Naive thymus-derived CD4-positive, alpha-beta T cell (primary cell): ENCODE data around the gene ING1. TPM values are rescaled to one million over a fixed set of nuclear protein-coding genes. Genes with fewer than 3 reads are reported as not detected.

Experiments used
- ATAC-seq: fragments of 150-1000 bp; cut with Tn5 transposase; 2 replicates; pipeline ENCODE4 v1.10.0; 2021; ENCODE audit warnings: mild to moderate bottlenecking, moderate library complexity
- CTCF ChIA-PET: fragments of 350-600 bp; sonication (Branson Sonifier 250); formaldehyde crosslinking; loops from one replicate; lab custom pipeline; 2021; ENCODE audit warnings: antibody characterized with exemption; lab: Charles Lee
- POLR2A ChIA-PET: fragments of 350-600 bp; sonication (Branson Sonifier 250); formaldehyde crosslinking; loops from one replicate; lab custom pipeline; 2021; ENCODE audit warnings: antibody characterized with exemption, inconsistent platforms; lab: Charles Lee
- DNase-seq, 9 donors: peaks; one replicate each; pipeline versions ENCODE4 v3.0.0 to v3.0.0-alpha.2; 2020 to 2022; ENCODE audit warnings: mixed read lengths in 1 of 9
- H3K27ac ChIP-seq: one replicate; pipeline ENCODE4 v1.7.0; 2013; ENCODE audit warnings: mild to moderate bottlenecking, low read depth, low read length, moderate library complexity
- H3K27me3 ChIP-seq, 2 donors: one replicate each; pipeline ENCODE4 v1.7.0; 2013; ENCODE audit warnings: low read length in 2 of 2, mild to moderate bottlenecking in 2 of 2, moderate library complexity in 2 of 2; ENCODE audit not compliant: control insufficient read depth in 2 of 2, insufficient read depth in 2 of 2
- H3K36me3 ChIP-seq, 3 experiments: 1 replicate in 2 of 3; 2 replicates in 1 of 3; pipeline ENCODE4 v1.7.0; 2013; ENCODE audit warnings: low read length in 3 of 3, mild to moderate bottlenecking in 3 of 3, moderate library complexity in 1 of 3; ENCODE audit not compliant: insufficient read depth in 3 of 3, control insufficient read depth in 2 of 3
- H3K4me1 ChIP-seq, 2 donors: one replicate each; pipeline ENCODE4 v1.7.0; 2013; ENCODE audit warnings: low read length in 2 of 2, mild to moderate bottlenecking in 2 of 2, moderate library complexity in 1 of 2; ENCODE audit not compliant: control insufficient read depth in 2 of 2, insufficient read depth in 2 of 2
- H3K4me3 ChIP-seq: 2 replicates; pipeline ENCODE4 v1.7.0; 2013; ENCODE audit warnings: mild to moderate bottlenecking, low read length
- H3K9me3 ChIP-seq, 3 experiments: 1 replicate in 2 of 3; 2 replicates in 1 of 3; pipeline ENCODE4 v1.7.0; 2013; ENCODE audit warnings: low read length in 3 of 3; ENCODE audit not compliant: control insufficient read depth in 2 of 3
- H3K27ac Mint-ChIP-seq, 9 donors: one replicate each; pipeline ENCODE4 v1.8.0; 2020 to 2022; ENCODE audit warnings: mixed read lengths in 9 of 9, mild to moderate bottlenecking in 8 of 9, moderate library complexity in 5 of 9, inconsistent platforms in 2 of 9
- H3K27me3 Mint-ChIP-seq, 5 donors: one replicate each; pipeline ENCODE4 v1.8.0; 2021 to 2022; ENCODE audit warnings: mixed read lengths in 5 of 5, mild to moderate bottlenecking in 1 of 5
- H3K36me3 Mint-ChIP-seq, 5 donors: one replicate each; pipeline ENCODE4 v1.8.0; 2020 to 2022; ENCODE audit warnings: mixed read lengths in 5 of 5, mild to moderate bottlenecking in 3 of 5, inconsistent platforms in 1 of 5
- H3K4me1 Mint-ChIP-seq, 7 donors: one replicate each; pipeline ENCODE4 v1.8.0; 2020 to 2022; ENCODE audit warnings: mixed read lengths in 7 of 7, mild to moderate bottlenecking in 3 of 7, inconsistent platforms in 1 of 7
- H3K4me3 Mint-ChIP-seq, 10 donors: one replicate each; pipeline ENCODE4 v1.8.0; 2020 to 2022; ENCODE audit warnings: mild to moderate bottlenecking in 10 of 10, mixed read lengths in 10 of 10, moderate library complexity in 6 of 10, inconsistent platforms in 2 of 10
- H3K9me3 Mint-ChIP-seq, 11 donors: one replicate each; pipeline ENCODE4 v1.8.0; 2020 to 2022; ENCODE audit warnings: mixed read lengths in 11 of 11, mild to moderate bottlenecking in 4 of 11, inconsistent platforms in 1 of 11, moderate library complexity in 1 of 11
- intact Hi-C, 2 donors: fragments of 100-400 bp; cut with micrococcal nuclease; formaldehyde crosslinking; loops; one replicate each; pipeline ENCODE4 v1.15.1; 2023
- polyA plus RNA-seq, 2 donors: library from polyadenylated mRNA; unstranded; fragments of 300-500 nt; fragmentation: Illumina TruSeq; gene quantifications; one replicate each; pipeline ENCODE4 v1.2.3, GENCODE V29; 2021
- total RNA-seq, 6 experiments: library from RNA in 5 of 6; stranded (reverse) in 5 of 6; gene quantifications; 1 replicate in 5 of 6; 2 replicates in 1 of 6; pipeline ENCODE4 v1.2.3 and lab custom pipeline; 2021 to 2026

ING1 gene
- total and polyA plus RNA-seq, 7 experiments from 2014 or later: 9.1 to 33.8 (median 21.8) TPM

GRCh38 chr13:110726726-110727125, 13.2 kb downstream of the ING1 start:
- H3K9me3 Mint-ChIP-seq: no peaks in the 10 kb centered on the region
- H3K4me1 Mint-ChIP-seq: peaks cover 21 to 43% (median 35%) of the 10 kb centered on the region in 7 donors
- POLR2A ChIA-PET: no interaction called here
- peak in 7 of 9 donors; percentile 11 to 55 (median 19) for DNase-seq
- Histone ChIP-seq H3K27ac (peak overlapping the region; percentile 44), H3K9me3 (no peaks in the 10 kb centered on the region), H3K4me1 (peaks cover 0 to 17% of the 10 kb centered on the region in 2 donors), H3K36me3 (no peaks in the 10 kb centered on the region), H3K27me3 (no peaks in the 10 kb centered on the region), H3K4me3 (no peak overlapping the region)
- H3K27me3 Mint-ChIP-seq: no peaks in the 10 kb centered on the region
- intact Hi-C loops: loop anchor here (1.0 kb wide), 1 partner anchor 11 kb away; no protein-coding TSS in a partner anchor
- peaks cover 0 to 2% (median 0%) of the 10 kb centered on the region in 5 donors for H3K36me3 Mint-ChIP-seq
- H3K27ac Mint-ChIP-seq: peak overlapping the region; percentile 5 to 93 (median 81)
- peak overlapping the region; percentile 14 to 72 (median 56) for H3K4me3 Mint-ChIP-seq
- CTCF ChIA-PET: no interaction called here
- peak; percentile 86 for ATAC-seq

DNA sequence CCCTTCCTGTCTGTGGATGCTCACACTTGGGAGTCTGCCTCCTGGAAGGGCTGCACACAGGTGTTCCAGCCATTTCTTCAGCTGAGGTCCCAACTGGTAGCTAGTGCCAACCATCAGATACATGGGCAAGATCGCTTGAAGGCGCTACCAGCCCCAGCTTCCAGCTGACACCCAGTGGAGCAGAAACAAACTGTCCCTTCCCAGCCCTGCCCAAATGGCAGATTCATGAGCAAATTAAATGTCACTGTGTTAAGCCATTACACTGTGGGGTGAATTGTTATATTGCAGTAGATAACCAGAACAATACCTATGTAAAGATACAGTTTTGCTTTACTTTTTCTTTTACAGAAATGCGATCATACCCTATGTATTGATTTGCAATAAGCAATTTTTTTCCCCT, 17.6 kb downstream of the ING1 start:
- Mint-ChIP-seq H3K36me3 (peaks cover 0 to 4% (median 2%) of the 10 kb centered on the region in 5 donors), H3K27me3 (no peaks in the 10 kb centered on the region), H3K9me3 (peaks cover 0 to 1% (median 0%) of the 10 kb centered on the region in 11 donors), H3K4me1 (peaks cover 14 to 29% (median 18%) of the 10 kb centered on the region in 7 donors), H3K27ac (peak overlapping the region in 1 of 9 donors; percentile 13), H3K4me3 (no peak overlapping the region)
- CTCF ChIA-PET: no interaction called here
- Histone ChIP-seq H3K4me3 (no peak overlapping the region), H3K27ac (no peak overlapping the region), H3K36me3 (no peaks in the 10 kb centered on the region), H3K4me1 (peaks cover 0 to 9% of the 10 kb centered on the region in 2 donors), H3K9me3 (no peaks in the 10 kb centered on the region), H3K27me3 (no peaks in the 10 kb centered on the region)
- ATAC-seq: no peak
- no peak for DNase-seq
- POLR2A ChIA-PET: interaction anchor here (1.5 kb wide), 1 partner anchor 16 kb away, joined by 4 read pairs; no protein-coding TSS in a partner anchor
- intact Hi-C loops: no loop called here

DNA sequence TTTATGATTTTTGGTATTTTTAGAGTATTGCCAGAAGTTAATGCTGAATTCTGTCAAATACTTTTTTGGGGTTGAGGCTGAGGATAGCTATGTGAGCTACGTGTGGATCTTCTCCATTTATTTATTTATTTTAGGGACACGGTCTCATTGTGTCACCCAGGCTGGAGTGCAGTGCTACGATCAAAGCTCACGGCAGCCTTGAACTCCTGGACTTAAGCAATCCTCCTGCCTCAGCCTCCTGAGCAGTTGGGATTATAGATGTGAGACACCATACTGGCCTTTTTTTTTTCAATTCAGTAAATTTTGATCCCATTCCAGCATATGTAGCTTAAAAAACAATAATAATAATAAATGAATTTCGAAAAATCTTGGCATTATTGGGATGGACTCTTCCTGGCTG, 21.1 kb downstream of the ING1 start:
- POLR2A ChIA-PET: no interaction called here
- peak overlapping the region in 1 of 10 donors; percentile 20 for H3K4me3 Mint-ChIP-seq
- DNase-seq: no peak

DNA sequence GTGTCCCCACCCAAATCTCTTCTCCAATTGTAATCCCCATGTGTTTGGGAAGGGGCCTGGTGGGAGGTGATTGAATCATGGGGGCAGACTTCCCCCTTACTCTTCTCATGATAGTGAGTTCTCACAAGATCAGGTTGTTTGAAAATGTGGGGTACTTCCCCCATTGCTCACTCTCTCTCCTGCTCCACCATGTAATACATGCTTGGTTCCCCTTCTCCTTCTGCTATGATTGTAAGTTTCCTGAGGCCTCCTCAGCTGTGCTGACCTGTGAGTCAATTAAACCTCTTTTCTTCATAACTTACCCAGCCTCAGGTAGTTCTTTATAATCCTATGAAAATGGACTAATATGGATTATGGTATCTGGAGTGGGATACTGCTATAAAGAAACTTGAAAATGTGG, 24.1 kb downstream of the ING1 start:
- H3K36me3 Mint-ChIP-seq: peaks cover 0 to 13% (median 7%) of the 10 kb centered on the region in 5 donors
- peaks cover 0 to 17% (median 2%) of the 10 kb centered on the region in 11 donors for H3K9me3 Mint-ChIP-seq
- POLR2A ChIA-PET: no interaction called here
- DNase-seq (no peak), ATAC-seq (no peak)
- Histone ChIP-seq H3K27me3 (no peaks in the 10 kb centered on the region), H3K9me3 (no peaks in the 10 kb centered on the region), H3K4me1 (no peaks in the 10 kb centered on the region), H3K36me3 (no peaks in the 10 kb centered on the region), H3K4me3 (no peak overlapping the region), H3K27ac (no peak overlapping the region)
- peaks cover 0 to 2% (median 0%) of the 10 kb centered on the region in 5 donors for H3K27me3 Mint-ChIP-seq
- intact Hi-C loops: no loop called here
- H3K27ac Mint-ChIP-seq: no peak overlapping the region
- CTCF ChIA-PET: no interaction called here
- H3K4me1 Mint-ChIP-seq: peaks cover 0 to 2% (median 0%) of the 10 kb centered on the region in 7 donors
- no peak overlapping the region for H3K4me3 Mint-ChIP-seq

More for the DNA sequence above, 21.1 kb downstream of the ING1 start:
- Histone ChIP-seq H3K9me3 (no peaks in the 10 kb centered on the region), H3K27ac (no peak overlapping the region), H3K27me3 (no peaks in the 10 kb centered on the region), H3K4me1 (no peaks in the 10 kb centered on the region), H3K4me3 (no peak overlapping the region), H3K36me3 (no peaks in the 10 kb centered on the region)
- CTCF ChIA-PET: no interaction called here
- Mint-ChIP-seq H3K9me3 (peaks cover 0 to 15% (median 0%) of the 10 kb centered on the region in 11 donors), H3K27me3 (no peaks in the 10 kb centered on the region), H3K27ac (no peak overlapping the region), H3K36me3 (peaks cover 0 to 12% (median 7%) of the 10 kb centered on the region in 5 donors), H3K4me1 (peaks cover 0 to 2% (median 0%) of the 10 kb centered on the region in 7 donors)
- no peak for ATAC-seq
- intact Hi-C loops: no loop called here

- Mint-ChIP-seq H3K27ac (no peak overlapping the region), H3K27me3 (peaks cover 0 to 10% (median 0%) of the 10 kb centered on the region in 5 donors), H3K4me1 (no peaks in the 10 kb centered on the region), H3K9me3 (peaks cover 0 to 23% (median 8%) of the 10 kb centered on the region in 11 donors), H3K36me3 (peaks cover 0 to 15% (median 5%) of the 10 kb centered on the region in 5 donors), H3K4me3 (no peak overlapping the region)
- Histone ChIP-seq H3K4me3 (no peak overlapping the region), H3K36me3 (no peaks in the 10 kb centered on the region), H3K27me3 (no peaks in the 10 kb centered on the region), H3K27ac (no peak overlapping the region), H3K4me1 (no peaks in the 10 kb centered on the region), H3K9me3 (no peaks in the 10 kb centered on the region)
- DNase-seq (no peak), ATAC-seq (no peak)
- ChIA-PET POLR2A (no interaction called here), CTCF (no interaction called here)
- intact Hi-C loops: no loop called here
Observed at GRCh38 chr13:110743687-110744086, 30.2 kb downstream of the ING1 start.

GRCh38 chr13:110746438-110746837, 32.9 kb downstream of the ING1 start:
- ATAC-seq (no peak), DNase-seq (no peak)
- POLR2A ChIA-PET: no interaction called here
- CTCF ChIA-PET: no interaction called here
- Mint-ChIP-seq H3K36me3 (peaks cover 0 to 29% (median 13%) of the 10 kb centered on the region in 5 donors), H3K4me1 (no peaks in the 10 kb centered on the region), H3K27ac (no peak overlapping the region), H3K9me3 (peaks cover 0 to 25% (median 8%) of the 10 kb centered on the region in 11 donors), H3K27me3 (peaks cover 0 to 8% (median 0%) of the 10 kb centered on the region in 5 donors), H3K4me3 (no peak overlapping the region)
- Histone ChIP-seq H3K4me1 (no peaks in the 10 kb centered on the region), H3K36me3 (no peaks in the 10 kb centered on the region), H3K4me3 (no peak overlapping the region), H3K9me3 (no peaks in the 10 kb centered on the region), H3K27ac (no peak overlapping the region), H3K27me3 (no peaks in the 10 kb centered on the region)
- intact Hi-C loops: no loop called here

DNA sequence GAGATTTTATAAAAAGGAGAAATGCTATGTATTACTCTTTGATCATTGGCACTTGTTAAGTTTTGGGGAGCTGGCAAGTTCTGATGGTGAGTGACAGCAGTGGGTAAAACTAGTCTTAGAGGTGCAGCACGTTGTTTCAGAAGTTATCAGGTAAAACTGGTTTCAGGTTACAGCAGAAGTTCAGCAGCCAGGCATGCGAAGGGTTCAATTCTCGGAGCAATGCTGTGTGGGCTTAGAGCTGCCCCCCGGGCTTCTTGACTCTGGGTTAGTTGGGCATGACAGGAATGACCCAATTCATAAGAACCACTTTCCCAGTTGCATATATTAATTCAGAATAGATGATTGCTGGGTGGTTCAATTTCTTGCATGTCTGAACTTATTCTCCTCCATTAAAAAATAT, 34.8 kb downstream of the ING1 start:
- no peaks in the 10 kb centered on the region for H3K4me1 Mint-ChIP-seq
- intact Hi-C loops: no loop called here
- no peaks in the 10 kb centered on the region for H3K4me1 ChIP-seq
- no peaks in the 10 kb centered on the region for H3K27me3 ChIP-seq
- H3K27ac Mint-ChIP-seq: no peak overlapping the region
- H3K4me3 ChIP-seq: no peak overlapping the region
- no peak overlapping the region for H3K27ac ChIP-seq
- DNase-seq (no peak), ATAC-seq (no peak)
- H3K9me3 ChIP-seq: no peaks in the 10 kb centered on the region
- H3K9me3 Mint-ChIP-seq: peaks cover 0 to 22% (median 8%) of the 10 kb centered on the region in 11 donors
- POLR2A ChIA-PET: no interaction called here
- CTCF ChIA-PET: no interaction called here
- no peaks in the 10 kb centered on the region for H3K36me3 ChIP-seq
- H3K27me3 Mint-ChIP-seq: peaks cover 0 to 8% (median 0%) of the 10 kb centered on the region in 5 donors
- peaks cover 0 to 25% (median 18%) of the 10 kb centered on the region in 5 donors for H3K36me3 Mint-ChIP-seq
- no peak overlapping the region for H3K4me3 Mint-ChIP-seq
